ENCODE data around the gene OR52N4. TPM values are rescaled to one million over a fixed set of nuclear protein-coding genes. Genes with fewer than 3 reads are reported as not detected.

Gene OR52N4
- total RNA-seq, 1 donor from 2014 or later = not detected

GRCh38 chr11:5796541-5796940, 42.5 kb downstream of the OR52N4 start:
- Histone ChIP-seq H3K4me2 (ENCODE audit: low read length) (no peak overlapping the region), H3K4me3 (ENCODE audit: insufficient read depth, low read depth, low read length) (no peak overlapping the region), H3K27ac (ENCODE audit: low read depth, low read length) (no peak overlapping the region), H3K4me1 (ENCODE audit: insufficient read depth, low read length) (no peaks in the 10 kb centered on the region), H3K27me3 (ENCODE audit: insufficient read depth, low read length) (no peaks in the 10 kb centered on the region), H3K9me3 (ENCODE audit: insufficient read depth, low read depth, low read length) (no peaks in the 10 kb centered on the region), H4K20me1 (ENCODE audit: insufficient read depth, low read length) (no peaks in the 10 kb centered on the region), H2AFZ (ENCODE audit: low read depth, low read length) (no peak overlapping the region), H3K79me2 (ENCODE audit: insufficient read depth, low read length) (no peaks in the 10 kb centered on the region), H3K9ac (ENCODE audit: low read length) (no peak overlapping the region), H3K36me3 (ENCODE audit: insufficient read depth, low read length) (no peaks in the 10 kb centered on the region)
- Mint-ChIP-seq H3K4me1 (ENCODE audit: low read depth, unreplicated experiment) (no peaks in the 10 kb centered on the region), H3K36me3 (ENCODE audit: low read depth, unreplicated experiment) (no peaks in the 10 kb centered on the region), H3K27ac (ENCODE audit: unreplicated experiment) (no peak overlapping the region), H3K4me3 (ENCODE audit: unreplicated experiment) (no peak overlapping the region), H3K9me3 (ENCODE audit: unreplicated experiment) (no peaks in the 10 kb centered on the region), H3K27me3 (ENCODE audit: low read depth, unreplicated experiment) (no peaks in the 10 kb centered on the region)
- FAIRE-seq (no peak), DNase-seq (ENCODE audit: low read depth) (no peak)
- no peak for TF ChIP-seq CTCF (IDR thresholded peaks at IDR 0.05; ENCODE audit: insufficient read depth, low read depth, low read length)
- TF ChIP-seq EZH2 (IDR thresholded peaks at IDR 0.05; ENCODE audit: insufficient read depth, low read length) = no peak

GRCh38 chr11:5803982-5804381, 49.9 kb downstream of the OR52N4 start:
- Mint-ChIP-seq H3K27me3 (ENCODE audit: low read depth, unreplicated experiment) (no peaks in the 10 kb centered on the region), H3K4me3 (ENCODE audit: unreplicated experiment) (no peak overlapping the region), H3K9me3 (ENCODE audit: unreplicated experiment) (peaks cover 13% of the 10 kb centered on the region), H3K36me3 (ENCODE audit: low read depth, unreplicated experiment) (no peaks in the 10 kb centered on the region), H3K27ac (ENCODE audit: unreplicated experiment) (no peak overlapping the region), H3K4me1 (ENCODE audit: low read depth, unreplicated experiment) (no peaks in the 10 kb centered on the region)
- TF ChIP-seq EZH2 (IDR thresholded peaks at IDR 0.05; ENCODE audit: insufficient read depth, low read length) (no peak), CTCF (IDR thresholded peaks at IDR 0.05; ENCODE audit: insufficient read depth, low read depth, low read length) (no peak)
- no peaks in the 10 kb centered on the region for H3K9me3 ChIP-seq (ENCODE audit: insufficient read depth, low read depth, low read length)
- FAIRE-seq = no peak
- H2AFZ ChIP-seq (ENCODE audit: low read depth, low read length) = no peak overlapping the region
- H4K20me1 ChIP-seq (ENCODE audit: insufficient read depth, low read length) = no peaks in the 10 kb centered on the region
- no peak overlapping the region for H3K27ac ChIP-seq (ENCODE audit: low read depth, low read length)
- no peaks in the 10 kb centered on the region for H3K79me2 ChIP-seq (ENCODE audit: insufficient read depth, low read length)
- DNase-seq (ENCODE audit: low read depth) = no peak
- peaks cover 4% of the 10 kb centered on the region for H3K4me1 ChIP-seq (ENCODE audit: insufficient read depth, low read length)
- no peak overlapping the region for H3K9ac ChIP-seq (ENCODE audit: low read length)
- H3K27me3 ChIP-seq (ENCODE audit: insufficient read depth, low read length) = no peaks in the 10 kb centered on the region
- no peak overlapping the region for H3K4me3 ChIP-seq (ENCODE audit: insufficient read depth, low read depth, low read length)
- H3K4me2 ChIP-seq (ENCODE audit: low read length) = no peak overlapping the region
- no peaks in the 10 kb centered on the region for H3K36me3 ChIP-seq (ENCODE audit: insufficient read depth, low read length)

Other genes with a start within 250 kb of the OR52N4 start
- not detected in 2 replicates for gene UBQLN3, start 244.3 kb upstream of the OR52N4 start, total RNA-seq
- 0.27 TPM in 1 of 2 replicates, not detected in the other for gene UBQLNL, start 237.5 kb upstream of the OR52N4 start, total RNA-seq
- not detected in 2 replicates for gene OR52H1, start 205.7 kb upstream of the OR52N4 start, total RNA-seq
- gene OR52B6, start 173.4 kb upstream of the OR52N4 start, total RNA-seq = not detected in 2 replicates
- 17.6 and 23.9 TPM in 2 replicates for gene TRIM6, start 157.6 kb upstream of the OR52N4 start, total RNA-seq
- gene TRIM34, start 129.2 kb upstream of the OR52N4 start, total RNA-seq = 1.2 and 4.6 TPM in 2 replicates
- 45.3 and 55.6 TPM in 2 replicates for gene TRIM5, start 69.2 kb upstream of the OR52N4 start, total RNA-seq
- gene TRIM22, start 64.5 kb upstream of the OR52N4 start, total RNA-seq = 167 and 205 TPM in 2 replicates
- gene OR56B1, start 17.8 kb upstream of the OR52N4 start, total RNA-seq = not detected in 2 replicates
- gene OR52N5, start 29.1 kb downstream of the OR52N4 start, total RNA-seq = not detected in 2 replicates
- not detected in 2 replicates for gene OR52N1, start 37.0 kb downstream of the OR52N4 start, total RNA-seq
- not detected in 2 replicates for gene OR52N2, start 54.7 kb downstream of the OR52N4 start, total RNA-seq
- not detected in 2 replicates for gene OR52E6, start 87.7 kb downstream of the OR52N4 start, total RNA-seq
- gene OR52E8, start 103.4 kb downstream of the OR52N4 start, total RNA-seq = not detected in 2 replicates
- gene OR52E4, start 126.4 kb downstream of the OR52N4 start, total RNA-seq = not detected in 2 replicates
- not detected in 2 replicates for gene OR52E5, start 139.0 kb downstream of the OR52N4 start, total RNA-seq
- not detected in 2 replicates for gene OR56A3, start 188.0 kb downstream of the OR52N4 start, total RNA-seq
- not detected in 2 replicates for gene OR56A5, start 214.3 kb downstream of the OR52N4 start, total RNA-seq
- gene OR52L1, start 232.7 kb downstream of the OR52N4 start, total RNA-seq = not detected in 2 replicates

Data from astrocyte (in vitro differentiated cells and primary cell).